ENCODE results near the gene ACTG1.

The ACTG1 gene

DNA sequence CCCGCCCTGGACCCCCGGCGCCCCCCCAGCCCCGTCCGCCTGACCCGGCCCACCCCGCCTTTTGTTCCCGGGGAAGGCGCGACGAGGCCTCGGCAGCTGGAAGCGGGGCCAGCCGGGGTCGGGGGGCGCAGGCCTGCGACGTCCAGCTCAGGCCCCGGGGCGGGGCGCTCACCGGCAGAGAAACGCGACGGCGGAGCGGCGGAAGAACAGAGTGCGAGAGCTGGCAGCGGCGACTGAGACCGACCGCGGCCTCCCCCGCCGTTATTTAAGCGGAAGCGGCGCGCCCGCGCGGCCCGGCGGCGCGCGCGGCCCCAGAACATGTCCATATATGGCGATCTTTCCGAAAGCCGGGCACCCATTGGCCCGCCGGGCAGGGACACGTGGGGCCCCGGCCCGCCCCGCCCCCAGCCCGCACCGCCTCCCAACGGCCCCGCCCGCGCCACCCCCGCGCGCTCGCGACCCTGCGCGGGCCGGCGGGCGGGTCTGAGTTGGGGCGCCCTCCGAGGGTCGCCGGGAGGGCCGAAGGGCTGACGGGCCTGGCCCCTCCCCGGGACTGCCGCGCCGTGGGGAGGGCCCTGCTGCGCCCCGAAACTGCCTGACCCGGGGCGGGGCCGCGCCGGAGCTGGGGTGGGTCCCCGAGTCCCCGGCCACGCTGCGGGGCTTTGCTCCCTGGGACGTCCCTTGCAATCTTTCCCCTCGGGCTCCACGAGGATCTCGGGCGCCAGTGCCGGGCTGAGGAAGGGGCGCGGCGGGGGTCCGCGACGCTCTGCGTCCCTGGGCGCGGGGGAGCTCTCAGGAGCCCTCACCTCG is at the start of gene ACTG1:
TSS of gene ACTG1 (minus strand) at position 238 of the 810 bp plus-strand sequence. CDS start 445 bp downstream, outside the sequence.
- peak; percentile 88 to 90 for DNase-seq

DNA sequence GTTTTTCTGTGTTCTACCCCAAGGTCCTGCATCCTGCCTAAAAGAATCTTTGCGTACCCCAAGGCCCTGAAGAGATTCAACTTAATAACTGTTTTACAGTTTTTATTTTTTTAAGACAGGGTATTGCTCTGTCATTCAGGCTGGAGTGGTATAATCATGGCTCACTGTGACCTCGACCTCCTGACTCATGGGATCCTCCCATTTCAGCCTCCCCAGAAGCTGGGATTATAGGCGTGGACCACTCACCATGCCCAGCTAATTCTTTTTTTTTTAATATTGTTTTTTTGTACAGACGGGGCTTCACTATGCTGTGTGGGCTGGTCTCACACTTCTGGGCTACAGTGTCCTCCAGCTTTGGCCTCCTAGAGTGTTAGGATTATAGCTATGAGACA is 48.9 kb upstream of the ACTG1 start:
- no peak for DNase-seq

DNA sequence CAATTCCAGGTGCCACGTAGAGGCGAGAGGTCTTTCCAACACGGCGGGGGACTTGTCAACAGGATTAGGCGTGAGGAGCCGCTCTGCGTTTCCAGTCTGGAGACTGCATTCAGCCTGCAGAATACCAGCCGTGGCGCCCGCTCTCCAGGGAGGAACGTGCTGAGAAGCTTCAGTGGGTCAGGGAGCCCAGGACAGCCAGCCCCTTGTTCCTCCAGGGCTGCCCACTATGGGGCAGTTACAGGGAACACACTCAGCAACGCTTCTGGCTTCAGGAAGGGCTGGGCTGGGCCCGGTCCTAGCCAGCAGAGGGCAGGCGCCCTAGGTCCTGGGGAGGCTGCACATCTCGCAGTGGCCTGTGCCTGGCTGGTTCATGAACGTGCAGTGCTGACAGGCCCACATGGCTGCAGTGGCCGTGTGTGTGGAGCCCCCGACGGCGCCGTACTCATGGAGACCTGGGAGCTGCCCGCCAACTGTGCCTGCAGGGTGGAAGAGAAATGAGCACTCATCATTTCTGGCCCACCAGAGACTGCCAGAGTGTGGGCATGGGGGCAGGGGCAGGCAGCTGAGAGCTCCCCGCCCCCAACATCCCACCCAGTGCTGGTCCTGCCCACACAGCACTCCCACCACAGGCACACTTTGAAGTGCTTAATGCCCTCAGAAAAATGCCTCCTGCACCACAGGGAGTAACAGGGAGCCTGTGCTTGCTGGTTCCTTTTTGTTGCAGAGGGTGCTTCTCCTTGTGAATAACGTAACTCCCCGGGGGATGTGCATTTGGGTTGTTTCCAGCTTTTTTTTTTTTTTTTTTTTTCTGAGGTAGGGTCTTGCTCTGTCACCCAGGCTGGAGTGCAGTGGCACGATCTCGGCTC is 46.6 kb upstream of the ACTG1 start:
- DNase-seq, result no peak

DNA sequence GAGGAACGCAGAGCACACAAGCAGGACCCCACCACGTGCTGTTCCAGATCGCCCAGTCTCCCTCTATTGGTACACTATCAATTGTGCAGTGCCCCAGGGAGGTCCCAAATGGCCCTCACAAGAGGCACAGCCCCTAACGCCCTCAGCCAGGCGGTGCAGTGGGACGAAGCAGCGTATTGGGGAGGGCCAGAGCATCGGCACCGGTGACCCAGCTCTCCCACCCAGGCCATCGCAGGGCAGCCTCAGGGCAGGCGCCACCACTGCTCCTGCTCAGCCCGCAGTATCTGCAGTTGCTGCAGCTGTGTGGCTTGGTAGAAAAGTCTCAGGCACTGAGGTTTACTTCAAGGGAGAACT is 45.5 kb upstream of the ACTG1 start:
- no peak for DNase-seq

DNA sequence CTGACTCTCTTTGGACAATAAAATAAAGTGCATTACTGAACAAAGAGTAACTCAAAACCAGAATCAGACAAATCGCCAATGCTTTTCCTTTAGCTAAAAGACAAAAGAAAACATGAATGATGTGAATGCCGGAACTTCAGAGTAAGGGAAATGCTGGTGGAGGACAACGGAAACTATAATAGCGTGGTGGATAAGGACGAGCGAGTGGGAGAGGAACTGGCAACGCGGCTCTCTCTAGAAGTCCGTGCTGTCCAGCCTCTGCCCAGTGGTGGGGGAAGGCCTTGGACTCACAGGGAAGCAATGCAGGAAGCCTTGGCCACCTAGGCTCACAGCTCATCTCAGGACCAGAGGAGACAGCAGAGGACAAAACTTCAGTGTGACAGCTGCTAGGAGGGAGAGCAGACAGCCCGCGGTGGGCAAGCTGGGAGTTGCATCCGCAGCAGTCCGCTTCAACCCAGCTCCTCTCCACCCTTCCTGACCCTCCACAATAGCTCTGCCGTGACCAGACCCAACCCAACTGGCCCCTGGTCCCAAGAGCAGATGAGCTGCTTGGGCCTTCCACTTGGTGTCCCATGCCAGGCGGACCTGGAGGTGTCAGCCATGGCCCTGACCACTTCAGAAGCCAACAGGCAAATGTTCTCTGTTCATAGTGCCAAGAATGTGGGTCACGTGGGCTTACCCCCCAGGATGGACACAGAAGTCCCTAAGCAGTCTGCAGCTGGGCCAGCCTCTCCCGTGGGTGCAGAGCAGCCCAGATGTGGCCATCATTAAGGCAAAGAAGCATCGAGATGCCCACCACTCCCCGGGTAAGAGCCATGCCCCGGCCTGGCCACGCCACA is 44.9 kb upstream of the ACTG1 start:
- no peak for DNase-seq

DNA sequence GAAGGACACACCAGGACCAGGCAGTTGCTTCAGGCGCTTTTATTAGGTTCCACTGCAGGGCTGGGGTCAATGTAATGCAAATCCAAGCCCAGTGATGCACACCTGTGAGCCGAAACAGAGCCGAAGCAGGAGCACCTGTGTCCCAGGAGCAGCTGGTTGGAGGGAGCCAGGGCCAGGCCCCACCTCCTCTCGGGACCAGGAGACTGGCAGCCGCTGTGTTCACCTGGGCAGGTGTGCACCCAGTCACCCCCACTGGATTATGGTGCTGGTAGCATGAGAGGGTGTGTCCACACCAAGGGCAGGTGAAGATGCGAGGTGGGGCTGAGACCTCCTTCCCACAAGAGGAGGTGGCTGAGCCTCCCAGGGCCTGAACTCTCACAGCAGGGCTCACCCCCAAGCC is 44.3 kb upstream of the ACTG1 start:
- no peak for DNase-seq

DNA sequence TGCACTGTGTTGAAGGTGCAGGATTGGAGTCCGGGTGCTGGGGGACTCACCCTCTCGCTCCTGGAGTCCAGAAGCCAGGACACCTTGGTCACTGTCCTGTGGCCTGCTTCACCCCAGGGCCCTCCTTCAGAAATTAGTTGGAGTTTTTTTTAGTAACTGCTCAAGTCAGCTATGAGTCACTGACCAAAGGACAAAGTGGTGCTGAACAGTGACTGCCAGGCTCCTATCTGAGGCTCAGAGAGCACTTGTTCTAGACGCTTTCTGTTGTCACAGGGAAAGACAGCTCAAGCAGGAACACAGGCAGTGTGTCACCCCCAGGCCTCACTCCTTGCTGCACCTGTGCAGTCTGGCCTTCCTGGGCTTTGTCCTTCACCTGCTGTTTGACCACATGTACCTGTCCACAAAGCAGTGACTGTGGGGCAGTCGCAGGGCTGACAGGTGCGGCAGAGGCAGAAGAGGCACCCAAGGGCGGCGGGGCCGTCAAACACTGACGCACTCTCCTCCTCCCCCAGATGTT is 43.6 kb upstream of the ACTG1 start:
- DNase-seq, result no peak

DNA sequence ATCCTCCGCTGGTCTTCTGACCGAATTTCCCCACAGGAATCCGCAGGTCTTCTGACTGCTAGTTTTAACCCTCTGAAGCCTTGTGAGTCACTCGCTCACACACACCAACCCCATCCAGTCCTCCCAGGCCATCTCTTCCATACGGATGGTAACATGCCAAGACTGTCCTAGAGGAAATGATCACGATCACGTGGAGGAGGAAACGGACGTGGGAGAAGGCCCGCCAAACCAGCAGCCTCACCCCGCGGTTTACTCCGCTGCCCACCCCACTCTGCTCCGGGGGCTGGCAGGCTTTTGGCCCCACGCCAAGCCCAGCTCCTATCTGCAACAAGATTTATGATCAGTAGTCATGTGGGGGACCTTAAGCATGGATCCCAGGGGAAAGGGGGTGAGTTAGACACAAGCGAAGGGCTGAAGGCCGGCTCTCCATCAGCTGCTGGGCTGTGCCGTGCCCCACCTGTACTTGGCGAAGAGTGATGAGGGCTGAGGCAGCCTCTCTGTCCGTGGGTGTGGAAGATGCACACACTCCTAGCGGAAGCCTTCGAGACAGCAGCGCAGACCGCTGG is 41.1 kb upstream of the ACTG1 start:
- DNase-seq, result no peak

DNA sequence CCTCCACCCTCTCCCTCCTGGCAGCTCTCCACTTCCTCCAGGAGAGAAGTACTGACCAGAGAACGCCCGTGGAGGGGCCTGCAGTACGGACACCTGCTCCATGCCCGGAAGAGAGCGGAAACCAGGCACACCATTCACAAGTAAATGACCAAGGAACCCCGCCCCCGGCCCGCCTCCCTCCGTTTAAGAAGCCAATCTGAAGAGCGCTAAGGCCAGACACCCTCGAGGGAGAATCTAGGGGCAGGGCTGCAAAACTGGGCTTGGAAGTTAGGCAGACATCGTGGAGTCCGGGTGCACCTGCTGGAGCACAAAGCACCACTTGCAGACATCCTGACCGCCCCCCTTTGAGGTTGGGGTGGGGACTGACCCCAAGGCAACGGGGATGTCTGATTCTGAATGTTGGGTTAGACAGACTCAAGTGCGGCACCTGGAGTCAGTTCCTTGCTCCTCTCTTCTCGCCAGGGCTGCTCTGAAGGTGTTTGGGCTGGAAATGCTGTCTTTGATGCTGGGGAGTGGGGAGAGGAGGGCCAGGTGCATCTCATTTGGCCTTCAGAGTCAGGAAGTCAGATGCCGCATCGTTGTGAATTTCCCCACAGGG is 40.5 kb upstream of the ACTG1 start:
- DNase-seq, result peak; percentile 73 to 75

DNA sequence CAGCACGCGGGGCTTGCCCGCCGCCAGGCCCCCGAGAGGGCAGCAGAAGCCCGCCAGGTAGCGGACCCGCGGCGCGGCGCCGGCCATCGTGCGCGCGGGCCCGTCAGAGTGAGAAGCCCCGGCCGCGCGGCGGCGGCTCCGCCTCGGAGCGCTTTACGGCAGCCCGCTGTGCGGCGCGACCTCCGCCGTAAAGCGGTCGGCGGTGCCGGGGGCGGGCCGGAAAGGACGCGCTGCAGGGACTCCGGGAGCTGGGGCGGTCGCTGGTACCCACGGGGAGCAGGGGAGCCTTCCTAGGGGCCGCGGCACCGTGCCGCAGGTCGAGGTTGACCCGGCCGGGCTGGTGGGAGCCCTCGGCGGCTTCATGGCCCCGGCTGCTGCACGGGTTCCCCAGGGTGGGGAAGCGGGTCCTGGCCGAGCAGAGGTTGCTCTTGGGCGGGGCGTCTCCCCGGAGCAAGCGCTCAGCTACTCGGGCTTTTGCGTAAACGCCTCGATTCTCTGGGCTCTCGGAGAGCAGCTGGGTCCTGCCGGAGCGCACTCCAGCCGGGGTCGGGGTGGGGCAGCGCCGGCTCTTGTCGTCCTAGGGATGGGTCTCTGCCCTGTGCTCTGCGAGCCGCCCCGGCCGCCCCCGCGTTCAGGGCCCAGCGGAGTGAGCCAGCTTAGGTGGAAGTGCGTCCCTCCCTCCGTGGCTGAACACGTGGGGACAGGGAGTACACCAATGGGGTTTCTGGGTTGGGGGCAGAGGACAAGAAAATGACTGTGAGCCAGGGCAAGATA is 39.8 kb upstream of the ACTG1 start, which contains the start of gene FAAP100:
TSS of gene FAAP100 (minus strand) at position 110 of the 774 bp plus-strand sequence. CDS start at position 87, 23 bp downstream.
- DNase-seq, result peak; percentile 67 to 71

DNA sequence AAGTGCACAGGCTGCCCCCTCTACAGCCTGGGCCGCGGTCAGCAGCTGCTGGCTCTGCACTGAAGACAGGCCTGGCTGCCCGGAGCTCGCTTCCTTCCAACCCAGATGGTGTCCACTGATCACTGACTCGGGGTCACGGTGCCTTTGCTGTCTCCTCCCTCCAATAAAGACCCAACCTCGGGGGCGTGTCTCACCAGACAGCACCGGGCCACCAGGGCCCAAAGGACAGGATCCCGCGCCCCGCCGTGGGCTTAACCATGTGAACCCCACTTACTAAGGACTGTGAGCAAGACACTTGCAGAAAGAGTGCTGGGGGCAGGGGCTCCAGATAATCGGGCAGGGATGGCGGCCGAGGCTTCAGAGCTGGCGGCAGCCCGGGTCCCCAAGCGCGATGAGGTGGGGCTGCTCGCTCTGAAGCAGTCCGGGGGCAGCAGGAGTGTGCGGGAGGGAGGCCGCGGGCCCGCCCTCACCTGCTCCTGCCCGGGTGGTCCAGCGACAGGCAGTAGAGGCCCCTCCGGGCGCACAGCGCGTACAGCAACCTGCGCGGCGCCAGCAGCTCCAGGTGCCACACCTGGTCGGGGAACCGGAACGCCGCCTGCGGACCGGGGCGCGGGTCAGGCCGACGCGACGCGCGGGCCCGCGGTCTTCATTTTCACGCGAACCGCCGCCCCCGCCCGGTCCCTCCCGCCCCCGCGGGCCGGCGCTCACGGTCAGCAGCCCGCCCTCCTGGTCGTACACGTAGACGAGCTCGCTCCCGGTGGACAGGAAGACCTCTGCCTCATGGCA is 39.1 kb upstream of the ACTG1 start:
- DNase-seq, result peak in 1 of 2 experiments; percentile 15

DNA sequence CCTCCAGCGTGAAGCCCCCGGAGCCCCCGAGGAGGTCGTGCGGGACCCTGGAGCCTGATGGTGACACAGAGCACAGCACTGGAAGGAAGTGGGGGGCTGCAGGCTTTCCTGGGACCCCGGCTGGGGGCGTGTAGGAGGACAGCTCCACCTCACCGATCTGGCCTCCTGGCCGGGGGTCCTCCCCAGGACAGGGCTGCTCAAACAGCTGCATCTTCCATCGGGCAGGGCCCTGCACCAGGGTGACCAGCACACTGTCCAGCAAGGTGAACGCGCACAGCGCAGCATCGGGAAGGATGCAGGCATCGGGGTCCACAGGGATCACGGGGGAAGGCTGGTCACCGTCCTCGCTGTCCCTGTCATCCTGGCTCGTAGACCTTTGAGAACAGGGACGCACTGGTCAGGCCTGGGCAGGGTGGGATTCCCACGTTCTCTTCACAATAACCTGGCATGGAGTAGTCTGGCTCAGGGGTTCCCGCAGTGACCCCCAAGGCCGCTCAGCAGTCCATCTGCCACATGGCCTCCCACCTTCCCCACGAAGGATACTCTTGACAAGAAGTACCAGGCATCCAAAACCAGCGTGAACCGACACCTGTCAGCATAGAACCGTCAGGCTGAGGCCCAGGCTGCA is 38.3 kb upstream of the ACTG1 start:
- DNase-seq, result no peak

DNA sequence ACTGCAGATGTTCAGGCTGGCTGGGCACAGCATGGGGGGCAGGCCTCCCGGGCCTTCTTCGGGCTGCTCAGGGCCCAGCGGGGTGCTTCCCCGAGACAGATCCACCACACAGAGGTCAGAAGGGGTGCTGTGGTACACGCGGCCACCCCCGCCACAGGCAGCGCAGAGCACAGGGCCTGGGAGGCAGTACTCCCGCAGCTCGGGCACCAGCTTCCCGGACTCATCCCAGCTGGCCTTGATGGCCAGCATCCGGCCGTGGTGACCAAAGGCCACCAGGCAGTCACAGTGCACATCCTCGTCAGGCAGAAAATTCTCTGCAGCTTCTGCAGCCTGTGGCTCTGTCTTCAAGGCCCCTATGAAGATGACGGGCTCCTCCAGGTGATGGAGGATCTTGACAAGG is 37.7 kb upstream of the ACTG1 start:
- no peak for DNase-seq

DNA sequence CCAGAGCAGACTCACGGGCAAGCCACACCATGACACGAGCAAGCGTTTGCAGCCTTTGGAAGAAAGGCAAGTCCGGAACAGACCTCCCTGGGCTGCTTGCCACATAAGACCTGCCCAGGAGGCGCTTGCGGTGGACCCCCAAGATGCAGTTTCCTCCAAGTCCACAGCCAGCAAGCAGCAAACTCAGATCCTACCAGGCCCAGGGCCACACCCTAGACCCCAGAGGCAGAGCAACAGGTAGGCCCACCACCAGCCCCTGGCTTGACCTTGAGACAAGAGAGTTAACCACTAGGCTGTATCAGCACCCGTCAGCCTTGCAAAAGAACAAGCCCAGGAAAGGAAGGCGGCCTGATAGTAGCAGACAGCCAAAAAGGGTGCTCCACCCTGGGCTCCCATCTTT is 37.2 kb upstream of the ACTG1 start:
- DNase-seq, result no peak

DNA sequence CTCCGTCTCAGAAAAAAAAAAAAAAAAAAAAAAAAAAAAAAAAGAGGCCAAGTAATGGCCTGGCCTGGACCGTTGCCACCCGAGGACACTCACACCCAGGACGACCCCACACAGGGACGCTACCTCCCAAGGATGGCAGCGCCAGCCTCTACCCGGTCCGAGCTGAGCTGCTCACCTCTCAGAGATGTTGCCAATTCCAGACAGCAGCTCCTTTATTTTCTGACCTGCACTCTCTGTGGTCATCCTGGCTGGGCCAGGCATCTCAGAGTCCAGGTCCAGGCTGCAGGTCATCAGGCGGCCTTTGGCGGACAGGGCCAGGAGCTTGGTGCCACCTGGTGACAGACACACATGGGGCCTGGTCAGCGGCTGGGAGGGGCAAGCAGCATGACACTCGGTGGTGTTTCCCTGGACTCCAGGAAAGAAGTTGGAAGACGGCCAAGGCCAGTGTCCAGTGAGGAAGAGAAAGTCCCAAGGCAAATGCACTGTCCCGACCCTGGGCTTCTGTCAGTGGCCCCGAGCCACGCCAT is 36.5 kb upstream of the ACTG1 start:
- no peak for DNase-seq

DNA sequence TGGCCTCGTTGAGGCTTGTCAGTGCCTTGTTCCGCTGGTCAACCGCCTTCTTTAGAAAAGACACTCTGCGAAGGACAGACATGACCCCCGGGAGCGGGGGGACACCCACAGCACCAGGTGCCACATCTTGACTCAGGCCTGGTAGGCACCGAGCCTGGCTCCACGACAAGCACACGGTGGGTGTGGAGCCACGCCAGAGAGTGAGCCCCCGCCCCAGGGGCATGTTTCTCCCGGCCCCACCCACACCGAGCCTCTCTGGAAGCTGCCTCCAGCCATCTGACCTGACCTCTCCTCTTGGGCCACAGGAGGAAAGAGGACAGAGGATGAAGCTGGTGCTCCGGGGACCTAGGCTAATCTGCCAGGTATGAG is 35.0 kb upstream of the ACTG1 start:
- DNase-seq, result no peak

DNA sequence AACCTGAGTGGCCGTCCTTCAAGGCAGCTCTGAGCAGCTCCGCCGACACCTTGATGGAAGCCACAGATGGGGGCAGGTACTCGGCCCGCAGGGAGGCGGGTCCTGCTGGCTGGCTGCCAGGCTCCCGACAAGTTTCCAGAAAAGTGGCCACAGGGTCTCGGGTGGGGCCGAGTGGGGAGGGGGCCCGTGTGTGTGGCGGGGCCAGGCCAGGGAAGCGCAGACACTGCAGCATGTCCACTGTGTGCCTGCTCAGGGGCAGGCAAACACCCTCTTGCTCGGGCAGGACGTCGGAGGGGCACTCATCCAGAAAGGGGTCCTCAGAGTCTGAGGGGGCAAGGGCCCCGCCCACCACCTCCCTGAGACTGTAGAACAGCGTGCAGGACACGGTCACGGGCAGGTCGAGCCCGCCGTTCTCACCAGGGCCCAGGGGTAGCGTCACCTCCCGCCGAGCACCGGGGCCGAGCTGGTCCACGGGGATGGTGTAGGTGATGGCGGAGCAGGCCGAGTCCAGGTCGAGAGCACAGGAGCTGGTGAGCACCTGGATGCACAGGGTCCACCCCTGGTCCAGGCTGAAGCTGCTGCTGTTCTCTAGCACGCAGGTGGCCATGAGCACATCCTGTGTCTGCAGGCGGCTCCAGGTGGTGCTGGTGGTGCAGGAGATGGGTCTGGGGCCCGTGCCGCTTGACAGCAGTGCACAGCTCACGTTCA is 34.5 kb upstream of the ACTG1 start:
- no peak for DNase-seq

DNA sequence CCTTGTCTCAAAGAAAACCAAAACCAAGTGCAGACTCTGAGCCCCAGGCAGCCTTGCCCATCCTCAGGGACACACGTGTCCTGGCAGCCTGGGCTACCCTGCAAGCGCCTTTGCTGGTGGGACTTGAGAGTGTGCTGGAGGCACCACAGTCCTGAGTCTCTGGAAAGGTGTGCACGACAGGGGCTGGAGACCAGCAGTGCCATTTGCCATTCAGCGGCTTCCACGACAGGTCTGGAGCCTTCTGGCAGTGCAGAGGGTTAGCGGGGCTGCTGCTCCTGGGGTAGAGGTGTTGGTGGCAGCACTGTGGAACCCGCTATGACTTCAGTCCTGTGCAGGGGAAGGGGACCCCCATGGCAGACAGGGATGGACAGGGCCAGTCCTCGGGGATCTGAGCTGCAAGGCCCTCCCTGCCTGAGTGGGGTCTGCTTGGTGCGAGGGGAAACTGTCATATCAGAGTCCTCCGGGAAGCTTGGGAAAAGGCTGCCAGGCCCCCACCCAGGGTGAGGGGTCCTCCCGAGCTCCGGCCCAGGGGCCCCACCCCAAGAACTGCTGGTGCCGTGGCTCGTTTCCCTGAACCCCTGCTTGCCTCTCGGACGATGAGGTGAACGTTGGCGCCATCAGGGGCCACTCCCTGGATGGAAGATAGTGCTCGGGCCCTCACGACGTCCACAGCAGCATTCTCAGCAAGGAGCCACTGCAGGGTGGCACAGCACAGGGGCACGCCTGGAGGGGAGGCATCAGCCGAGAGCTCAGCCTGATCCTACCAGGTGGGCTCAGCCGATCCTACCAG is 32.8 kb upstream of the ACTG1 start:
- DNase-seq, result no peak
